Adrenal gland (tissue), 12 donors: ENCODE measurements around the gene IQCE. TPM values are rescaled to one million over a fixed set of nuclear protein-coding genes. Genes with fewer than 3 reads are reported as not detected.

Source experiments
- DNase-seq, 7 donors: peaks; one replicate each; pipeline ENCODE4 v3.0.0-alpha.2; 2019 to 2020
- H3K27ac ChIP-seq, 5 donors: fragments of 200-600 bp; sonication (generic) in 4 of 5; 1 replicate in 3 of 5; 2 replicates in 2 of 5; pipeline versions ENCODE4 v1.5.1 to v1.8.0; 2016 to 2020; ENCODE audit warnings: mild to moderate bottlenecking in 1 of 5
- H3K27me3 ChIP-seq: fragments of 200-600 bp; 2 replicates; pipeline ENCODE4 v1.8.0; 2021
- H3K36me3 ChIP-seq, 2 donors: fragments of 200-600 bp; replicated peaks in 1 of 2; 1 replicate in 1 of 2; 2 replicates in 1 of 2; pipeline versions ENCODE4 v1.5.1 to v1.8.0; 2018 to 2022
- H3K4me1 ChIP-seq, 2 donors: fragments of 200-600 bp; replicated peaks in 1 of 2; 1 replicate in 1 of 2; 2 replicates in 1 of 2; pipeline versions ENCODE4 v1.5.1 to v1.8.0; 2018 to 2021
- H3K4me3 ChIP-seq, 4 donors: fragments of 200-600 bp; sonication (generic) in 3 of 4; one replicate each; pipeline ENCODE4 v1.5.1; 2016 to 2018
- H3K9me3 ChIP-seq, 3 donors: fragments of 200-600 bp; sonication (generic) in 1 of 3; replicated peaks in 1 of 3; 1 replicate in 2 of 3; 2 replicates in 1 of 3; pipeline versions ENCODE4 v1.5.1 to v1.8.0; 2016 to 2021
- POLR2A ChIP-seq, 2 donors: fragments of 450-650 bp; IDR thresholded peaks; one replicate each; pipeline ENCODE4 v1.6.1; 2017; ENCODE audit warnings: antibody characterized with exemption in 2 of 2, mild to moderate bottlenecking in 2 of 2, moderate library complexity in 1 of 2
- WGBS, 4 donors: extraction: QIAGEN DNeasy Blood & Tissue Kit in 2 of 4; methylation state at CpG; one replicate each; pipeline versions ENCODE4 v1.1.5 to v1.1.7; 2013 to 2017; 5-methylcytosine and 5-hydroxymethylcytosine counted together
- intact Hi-C, 2 donors: fragments of 100-400 bp; cut with DNase I; formaldehyde crosslinking; loops; one replicate each; pipeline versions ENCODE4 v1.14.1 to v1.15.0; 2022 to 2023
- polyA plus RNA-seq, 3 donors: library from polyadenylated mRNA; stranded (reverse); fragments of 200-250 nt in 2 of 3; fragments of 350-450 nt in 1 of 3; fragmentation: Illumina TruSeq in 1 of 3; extraction: RNeasy Lipid Tissue Mini Kit (QIAGEN cat#74804) in 1 of 3; gene quantifications; one replicate each; pipeline ENCODE4 v1.2.3, GENCODE V29; 2013 to 2014
- total RNA-seq, 9 donors: library from RNA; depleted of rRNA in 4 of 9; stranded (reverse); fragments of >200 nt in 4 of 9; fragments of 120-200 nt in 1 of 9; fragmentation: NEBNext Ultra II Directional in 1 of 9; extraction: Animal tissue kit (Norgen Biotek cat#: 25700) in 1 of 9; gene quantifications; one replicate each; pipeline versions ENCODE4 v1.1.0 to v1.2.4, GENCODE V29; 2013 to 2023
- TF ChIP-seq, protein P1 (sequence below), 6 experiments: fragments of 450-650 bp in 4 of 6; fragments of 200-600 bp in 2 of 6; sonication (generic) in 1 of 6; IDR thresholded peaks; 1 replicate in 5 of 6; 2 replicates in 1 of 6; pipeline versions ENCODE4 v1.5.1 to v1.8.0; 2016 to 2021; ENCODE audit warnings: antibody characterized with exemption in 6 of 6, mild to moderate bottlenecking in 2 of 6, moderate library complexity in 1 of 6
- donor health status: healthy with polysubstance abuse.
- donor health status: Bipolar disorder and iron deficiency.
- donor health status: DM: yes; HTN: yes; CAD: no.
- donor health status: DM: no; HTN: no; CAD: no.
- donor health status: DM: no; HTN: no; CAD: no.
- donor health status: DM: yes; HTN: yes; CAD: no.

Gene IQCE
- total and polyA plus RNA-seq, 12 donors = 4.6 to 33.2 (median 13.8) TPM

GRCh38 chr7:2621948-2622640, 63.3 kb downstream of the IQCE start:
- 44 to 67% (median 57%) methylated on average over 4 to 12 of the region's 12 CpGs for whole genome bisulfite sequencing, 4 donors
- H3K4me1 ChIP-seq = peaks cover 28 to 51% of the 10 kb centered on the region in 2 donors
- peak in 3 of 7 donors; percentile 35 to 56 (median 55) for DNase-seq
- H3K27me3 ChIP-seq = no peaks in the 10 kb centered on the region
- H3K27ac ChIP-seq = peak overlapping the region in 2 of 5 donors; percentile 45 to 62
- no peaks in the 10 kb centered on the region for H3K36me3 ChIP-seq
- no peak for TF ChIP-seq POLR2A (IDR thresholded peaks at IDR 0.05)
- intact Hi-C loops = no loop called here
- H3K9me3 ChIP-seq = no peaks in the 10 kb centered on the region
- H3K4me3 ChIP-seq = no peak overlapping the region

DNA sequence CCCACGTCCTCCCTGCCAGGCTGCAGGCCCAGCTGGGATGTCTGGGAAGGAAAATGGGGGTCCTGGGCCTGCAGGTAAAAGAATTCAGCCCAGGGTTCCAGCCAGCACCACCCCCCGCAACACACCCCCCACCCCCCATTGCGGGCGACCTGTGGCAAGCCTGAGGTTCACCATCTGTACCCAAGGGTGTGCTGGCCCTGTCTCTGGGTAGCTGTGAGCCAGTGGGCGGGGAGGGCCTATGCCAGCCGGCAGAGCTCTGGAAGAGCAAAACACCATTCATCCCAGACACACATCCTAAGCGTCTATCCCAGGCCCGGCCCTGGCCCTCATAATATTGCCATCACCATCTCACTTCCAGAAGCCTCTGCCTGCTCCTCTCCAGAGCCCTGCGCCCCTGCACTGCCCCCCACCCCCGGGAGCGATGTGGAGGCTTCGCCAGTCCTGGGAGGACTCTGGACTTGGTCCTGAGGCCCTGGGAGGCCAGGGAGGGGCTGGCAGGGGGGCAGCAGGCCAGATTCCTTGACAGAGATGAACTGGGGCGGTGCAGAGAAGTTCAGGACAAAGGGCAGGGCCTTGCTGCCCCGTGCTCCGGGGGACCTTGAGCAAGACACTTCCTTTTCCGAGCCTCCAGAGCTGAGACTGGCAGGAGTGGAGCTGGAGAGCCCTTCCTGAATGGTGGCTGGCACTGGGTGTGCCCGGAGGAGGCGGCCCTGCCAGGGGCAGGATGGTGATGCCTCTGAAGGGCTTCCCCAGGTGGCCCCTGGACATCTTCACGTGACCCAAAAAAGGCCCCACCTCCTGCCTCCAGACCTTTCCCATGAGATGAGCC, 64.3 kb downstream of the IQCE start:
- peak overlapping the region in 3 of 5 donors; percentile 6 to 44 (median 12) for H3K27ac ChIP-seq
- intact Hi-C loops = no loop called here
- WGBS, 4 donors = 40 to 53% (median 46%) methylated on average over 1 to 19 of the region's 19 CpGs
- peak in 5 of 7 donors; percentile 33 to 82 (median 71) for DNase-seq
- H3K9me3 ChIP-seq = no peaks in the 10 kb centered on the region
- no peak overlapping the region for H3K4me3 ChIP-seq
- no peak for TF ChIP-seq POLR2A (IDR thresholded peaks at IDR 0.05)
- TF ChIP-seq, protein P1, sequence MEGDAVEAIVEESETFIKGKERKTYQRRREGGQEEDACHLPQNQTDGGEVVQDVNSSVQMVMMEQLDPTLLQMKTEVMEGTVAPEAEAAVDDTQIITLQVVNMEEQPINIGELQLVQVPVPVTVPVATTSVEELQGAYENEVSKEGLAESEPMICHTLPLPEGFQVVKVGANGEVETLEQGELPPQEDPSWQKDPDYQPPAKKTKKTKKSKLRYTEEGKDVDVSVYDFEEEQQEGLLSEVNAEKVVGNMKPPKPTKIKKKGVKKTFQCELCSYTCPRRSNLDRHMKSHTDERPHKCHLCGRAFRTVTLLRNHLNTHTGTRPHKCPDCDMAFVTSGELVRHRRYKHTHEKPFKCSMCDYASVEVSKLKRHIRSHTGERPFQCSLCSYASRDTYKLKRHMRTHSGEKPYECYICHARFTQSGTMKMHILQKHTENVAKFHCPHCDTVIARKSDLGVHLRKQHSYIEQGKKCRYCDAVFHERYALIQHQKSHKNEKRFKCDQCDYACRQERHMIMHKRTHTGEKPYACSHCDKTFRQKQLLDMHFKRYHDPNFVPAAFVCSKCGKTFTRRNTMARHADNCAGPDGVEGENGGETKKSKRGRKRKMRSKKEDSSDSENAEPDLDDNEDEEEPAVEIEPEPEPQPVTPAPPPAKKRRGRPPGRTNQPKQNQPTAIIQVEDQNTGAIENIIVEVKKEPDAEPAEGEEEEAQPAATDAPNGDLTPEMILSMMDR (IDR thresholded peaks at IDR 0.05) = no peak
- peaks cover 28 to 51% of the 10 kb centered on the region in 2 donors for H3K4me1 ChIP-seq
- H3K36me3 ChIP-seq = no peaks in the 10 kb centered on the region
- no peaks in the 10 kb centered on the region for H3K27me3 ChIP-seq

DNA sequence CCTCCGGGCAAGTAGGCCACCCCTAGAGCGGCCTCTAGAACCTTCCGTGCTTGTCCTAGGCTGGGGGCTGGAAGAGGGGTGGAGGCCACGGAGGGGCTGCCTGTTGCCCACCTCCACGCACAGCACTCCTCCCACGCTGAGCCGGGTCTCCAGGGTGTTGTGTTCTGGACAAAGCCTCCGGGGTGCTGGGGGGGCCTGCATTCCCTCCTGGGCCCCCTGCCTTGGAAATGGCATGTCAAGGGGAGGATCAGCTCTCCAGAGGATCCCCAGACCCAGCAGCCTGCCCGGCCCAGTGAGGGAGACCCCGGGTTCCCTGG, 64.9 kb downstream of the IQCE start:
- Histone ChIP-seq H3K27me3 (no peaks in the 10 kb centered on the region), H3K4me1 (peaks cover 28 to 49% of the 10 kb centered on the region in 2 donors), H3K4me3 (no peak overlapping the region), H3K27ac (peak overlapping the region in 2 of 5 donors; percentile 12 to 44), H3K9me3 (no peaks in the 10 kb centered on the region), H3K36me3 (no peaks in the 10 kb centered on the region)
- DNase-seq = no peak
- TF ChIP-seq, protein P1 (IDR thresholded peaks at IDR 0.05) = no peak
- no peak for TF ChIP-seq POLR2A (IDR thresholded peaks at IDR 0.05)
- 91 to 96% (median 91%) methylated on average over 3 to 10 of the region's 10 CpGs; no CpG with 5 or more reads in 1 of the 4 donors for WGBS, 4 donors
- intact Hi-C loops = no loop called here

DNA sequence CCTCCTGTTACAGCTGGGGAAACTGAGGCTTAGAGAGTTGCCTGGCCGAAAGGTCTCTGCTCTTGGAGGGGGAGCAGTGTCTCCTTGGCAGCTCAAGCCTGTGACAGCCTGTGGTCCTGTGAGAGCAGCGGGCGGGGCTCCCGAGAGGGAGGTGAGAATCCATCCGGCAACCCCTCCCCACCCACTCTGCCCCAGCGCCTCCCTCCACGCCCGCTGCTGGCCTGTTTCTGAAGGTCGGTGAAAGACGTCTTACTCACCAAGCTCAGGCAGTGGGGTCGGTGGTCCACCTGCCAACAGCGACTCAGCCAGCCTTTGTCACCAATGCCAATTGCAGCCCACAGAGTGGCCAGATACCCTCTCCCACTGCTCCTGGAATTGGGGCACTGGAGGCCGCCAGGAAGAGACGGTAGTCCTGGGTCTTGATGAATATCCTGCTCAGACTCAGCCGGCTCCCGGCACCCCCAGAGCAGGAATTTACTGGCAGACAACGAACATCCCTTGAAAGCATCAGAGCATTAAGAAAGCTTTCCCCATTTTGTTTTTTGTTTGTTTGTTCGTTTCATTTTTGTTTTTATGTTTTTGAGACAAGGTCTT, 65.6 kb downstream of the IQCE start:
- no peaks in the 10 kb centered on the region for H3K27me3 ChIP-seq
- no peaks in the 10 kb centered on the region for H3K36me3 ChIP-seq
- no peak overlapping the region for H3K4me3 ChIP-seq
- no peak for DNase-seq
- intact Hi-C loops = no loop called here
- H3K4me1 ChIP-seq = peaks cover 23 to 41% of the 10 kb centered on the region in 2 donors
- no peaks in the 10 kb centered on the region for H3K9me3 ChIP-seq
- WGBS, 4 donors = 40 to 63% (median 56%) methylated on average over 6 to 18 of the region's 18 CpGs
- peak overlapping the region in 1 of 5 donors; percentile 38 for H3K27ac ChIP-seq
- TF ChIP-seq, protein P1 (IDR thresholded peaks at IDR 0.05) = no peak
- TF ChIP-seq POLR2A (IDR thresholded peaks at IDR 0.05) = no peak
